HG03135 (cell line): ENCODE measurements around the gene GLT8D1.
A peak's percentile ranks its signal among the peaks of the same experiment; 100 is the strongest.
"Not testable (repeated sequence)": the region's sequence is repeated elsewhere in the genome, so short reads cannot be mapped to it uniquely, and the experiment has no call there.

Source experiments
- ATAC-seq: cut with Tn5 transposase; IDR thresholded peaks from one replicate; pipeline ENCODE4 v1.9.1; 2021; ENCODE audit warnings: mild to moderate bottlenecking, moderate library complexity; ENCODE audit not compliant: unreplicated experiment

The GLT8D1 gene

DNA sequence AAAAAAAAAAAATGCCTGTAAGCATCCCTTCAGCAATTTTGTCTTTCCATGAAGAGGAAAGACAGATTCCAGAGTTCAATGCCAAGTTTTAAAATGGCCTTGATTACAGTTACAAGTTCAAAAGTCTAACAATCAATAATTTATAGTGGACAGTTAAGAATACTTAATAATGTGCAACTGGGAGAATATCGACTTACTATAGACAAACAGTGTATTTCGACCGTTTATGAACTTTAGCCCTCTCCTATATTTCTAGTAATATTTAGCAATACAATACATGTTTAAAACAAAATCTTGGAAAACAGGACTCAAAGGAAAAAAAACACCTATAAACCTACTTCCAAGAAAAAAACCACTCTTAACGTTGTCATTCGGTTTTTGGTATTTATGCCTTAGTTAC lies 21.4 kb downstream of the GLT8D1 start:
- ATAC-seq: no peak

DNA sequence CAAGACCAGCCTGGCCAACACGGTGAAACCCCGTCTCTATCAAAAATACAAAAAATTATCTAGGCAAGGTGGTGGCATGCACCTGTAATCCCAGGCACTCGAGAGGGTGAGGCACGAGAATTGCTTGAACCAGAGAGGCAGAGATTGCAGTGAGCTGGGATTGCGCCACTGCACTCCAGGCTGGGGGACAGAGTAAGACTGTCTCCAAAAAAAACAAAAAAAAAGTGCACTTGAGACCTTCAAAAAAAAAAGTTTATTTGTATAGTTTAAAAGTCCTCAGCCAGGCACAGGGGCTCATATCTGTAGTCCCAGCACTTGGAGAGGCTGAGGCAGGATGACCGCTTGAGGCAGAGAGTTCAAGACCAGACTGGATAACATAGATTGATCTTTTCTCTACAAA lies 22.0 kb downstream of the GLT8D1 start:
- no peak for ATAC-seq

DNA sequence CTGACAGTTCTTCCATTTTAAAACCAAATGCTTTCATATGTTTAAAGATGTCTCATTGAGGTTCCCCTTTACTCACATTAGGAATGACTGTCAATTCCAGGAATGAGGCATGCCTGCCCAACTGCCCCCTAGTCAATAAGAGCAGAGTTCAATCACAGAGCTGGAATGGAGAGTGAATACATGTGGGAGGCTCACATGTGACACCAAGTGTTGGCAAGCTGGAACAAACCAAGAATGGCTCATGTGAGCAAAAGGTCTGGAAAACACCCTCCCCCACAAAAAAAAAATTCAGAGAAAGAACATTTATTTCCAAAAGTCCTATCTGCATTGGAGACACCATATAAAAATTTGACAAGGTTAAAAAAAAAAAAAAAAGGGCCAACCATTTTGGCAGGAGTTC lies 23.6 kb downstream of the GLT8D1 start:
- no peak for ATAC-seq

DNA sequence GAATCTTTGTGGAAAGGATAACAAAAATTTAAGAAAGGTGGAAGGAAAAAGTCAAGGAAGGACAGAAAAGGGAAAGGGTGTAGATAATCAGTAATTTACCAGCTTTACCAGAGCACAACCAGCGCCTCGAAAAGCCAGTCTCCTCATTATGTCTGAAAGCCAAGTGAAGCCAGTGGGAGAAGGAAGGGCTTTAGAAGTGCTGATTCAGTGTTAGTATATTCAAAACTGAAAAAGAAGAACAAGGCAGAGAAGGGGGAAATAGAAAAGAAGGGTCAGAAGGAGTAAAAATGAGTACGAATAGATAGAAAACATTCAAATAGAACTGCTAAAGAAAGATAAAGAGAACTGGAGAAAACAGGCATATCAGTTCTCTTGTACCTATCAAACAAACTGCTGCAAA lies 24.0 kb downstream of the GLT8D1 start:
- ATAC-seq: no peak

DNA sequence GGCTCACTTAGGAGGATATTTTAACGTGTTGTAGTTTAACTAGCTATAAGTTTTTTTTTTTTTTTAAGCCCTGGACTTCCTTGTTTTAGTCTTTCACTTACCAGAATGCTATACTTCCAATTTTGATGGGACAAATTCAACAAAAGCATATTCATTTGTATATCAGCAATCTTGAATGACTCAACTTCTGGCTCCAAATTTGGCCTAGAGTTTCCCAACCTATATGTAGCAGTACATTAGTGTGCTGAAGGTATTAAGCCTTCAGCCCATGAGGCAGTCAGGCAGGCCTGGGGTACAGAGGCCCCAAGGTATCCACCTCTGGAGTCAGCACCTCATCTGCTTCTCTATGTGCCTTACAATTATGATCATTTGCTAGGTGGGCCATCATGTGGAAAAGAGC lies 25.8 kb downstream of the GLT8D1 start:
- ATAC-seq: no peak

DNA sequence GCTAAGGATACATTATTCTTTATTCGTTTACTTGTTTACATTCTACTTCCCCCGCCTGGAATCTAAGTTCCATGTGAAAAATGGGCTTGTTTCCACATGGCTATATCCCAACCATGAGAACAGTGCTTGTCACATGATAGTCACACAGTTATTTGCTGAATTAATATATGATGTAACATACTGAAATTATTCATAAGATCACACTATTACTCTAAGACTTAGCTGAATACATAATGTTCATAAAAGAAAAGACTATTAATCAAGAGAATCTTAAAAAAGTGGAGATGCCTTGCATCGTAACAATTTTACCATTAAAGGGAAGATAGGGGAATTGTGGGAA lies 26.4 kb downstream of the GLT8D1 start:
- no peak for ATAC-seq

DNA sequence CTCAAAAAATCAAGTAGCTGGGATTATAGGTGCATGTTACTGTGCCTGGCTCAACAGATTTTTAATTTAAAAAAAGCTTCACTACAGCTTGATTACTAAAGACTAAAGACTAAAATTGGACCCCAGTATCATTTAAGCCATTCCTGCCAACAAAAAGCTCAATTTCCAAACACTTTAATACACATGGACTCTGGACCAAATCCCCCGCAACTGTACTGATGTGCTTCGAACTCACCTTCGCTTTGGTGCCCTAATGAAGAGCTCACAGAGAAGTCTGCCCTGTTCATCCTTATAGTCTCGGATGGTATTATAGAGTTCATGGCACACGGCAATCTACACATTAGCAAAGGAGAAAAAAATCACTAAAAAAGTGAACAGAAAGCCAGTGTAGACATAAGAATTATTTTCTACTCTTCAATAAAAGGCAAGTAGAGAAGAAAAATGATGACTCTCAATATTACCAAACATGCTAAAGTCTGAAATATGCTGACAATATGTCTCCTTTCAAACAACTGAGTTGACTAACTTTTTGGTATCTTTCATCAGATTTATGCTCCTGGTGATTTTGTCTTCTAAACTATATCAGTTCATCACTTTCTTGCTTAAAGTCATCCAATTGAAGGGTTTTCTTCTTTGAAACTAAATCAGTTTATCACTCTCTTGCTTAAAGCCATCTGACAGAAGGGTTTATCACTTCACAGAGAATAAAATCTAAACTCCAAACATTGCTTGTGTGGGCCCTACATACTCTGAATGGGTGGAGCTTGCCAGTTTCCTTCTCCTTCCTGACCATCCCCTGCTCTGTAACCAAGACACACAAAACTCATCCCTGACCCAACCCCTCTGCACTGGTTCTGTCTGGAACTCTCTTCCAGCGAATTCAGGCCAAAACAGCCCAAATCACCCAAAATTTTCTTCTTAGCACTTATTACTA lies 27.1 kb downstream of the GLT8D1 start:
- no peak for ATAC-seq

DNA sequence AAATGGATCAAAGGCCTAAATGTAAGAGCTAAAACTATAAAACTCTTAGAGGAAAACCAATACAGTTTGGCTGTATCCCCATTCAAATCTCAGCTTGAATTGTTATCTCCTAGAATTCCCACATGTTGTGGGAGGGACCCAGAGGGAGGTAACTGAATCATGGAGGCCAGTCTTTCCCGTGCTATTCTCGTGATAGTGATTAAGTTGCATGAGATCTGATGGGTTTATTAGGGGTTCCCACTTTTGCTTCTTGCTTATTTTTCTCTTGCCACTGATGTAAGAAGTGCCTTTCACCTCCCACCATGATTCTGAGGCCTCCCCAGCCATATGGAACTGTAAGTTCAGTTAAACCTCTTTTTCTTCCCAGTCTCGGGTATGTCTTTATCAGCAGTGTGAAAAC lies 29.4 kb downstream of the GLT8D1 start:
- ATAC-seq: not testable (repeated sequence)

DNA sequence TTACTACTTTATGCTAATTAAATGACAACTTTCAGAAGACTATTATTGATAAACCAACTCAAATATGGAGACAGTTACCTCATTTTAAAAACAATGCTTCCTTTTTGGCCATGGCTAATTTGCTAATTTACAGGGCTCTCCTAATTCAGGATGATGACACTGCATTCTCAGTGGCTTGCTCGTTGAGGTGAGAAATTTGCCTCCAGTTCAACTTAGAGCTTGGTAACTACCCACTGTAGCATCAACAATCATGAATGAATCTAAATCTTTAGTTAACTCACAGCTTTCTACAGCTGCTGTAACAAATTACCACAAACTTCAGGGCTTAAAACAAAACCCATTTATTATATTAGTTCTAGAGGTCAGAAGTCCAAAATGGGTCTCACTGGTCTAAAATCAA lies 33.9 kb downstream of the GLT8D1 start:
- no peak for ATAC-seq

DNA sequence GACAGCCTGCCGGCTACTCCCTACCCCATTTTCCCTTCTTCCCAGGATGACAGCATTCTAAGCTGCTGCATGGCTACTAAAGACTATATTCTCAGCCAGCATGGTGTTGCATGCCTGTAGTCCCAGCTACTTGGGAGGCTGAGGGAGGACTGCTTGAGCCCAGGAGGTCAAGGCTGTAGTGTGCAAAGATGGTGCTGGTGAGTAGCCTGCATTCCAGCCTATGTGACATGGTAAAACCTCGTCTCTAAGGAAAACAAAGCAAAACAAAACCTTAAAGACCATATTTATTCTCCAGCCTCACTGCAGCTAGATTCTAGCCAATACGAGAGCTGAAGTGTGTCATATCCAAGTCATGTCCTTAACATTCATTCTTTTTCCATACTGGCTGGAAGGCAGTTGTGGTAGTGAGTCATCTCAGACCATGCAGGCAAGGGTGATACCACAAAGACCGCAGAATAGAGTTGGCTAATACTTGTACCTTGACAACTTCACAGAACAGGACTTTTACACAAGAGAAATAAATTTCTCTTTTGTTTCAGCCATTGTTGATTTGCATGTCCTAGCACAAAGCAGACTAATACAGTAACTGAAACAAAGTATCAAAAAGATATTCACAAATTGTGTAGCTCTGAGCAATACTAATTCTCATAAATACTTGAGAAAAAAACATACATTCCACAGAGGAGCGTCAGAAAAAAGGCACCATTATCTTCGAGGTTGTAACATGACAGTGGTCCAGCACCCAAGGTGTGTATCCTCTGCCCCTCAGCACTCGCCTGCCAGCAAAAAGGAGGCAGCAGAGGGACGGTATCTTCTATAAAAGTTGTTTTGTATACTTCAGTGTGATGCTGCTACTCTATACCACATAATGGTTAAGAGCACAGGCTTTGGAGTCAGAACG lies 34.7 kb downstream of the GLT8D1 start:
- ATAC-seq: peak; percentile 64

DNA sequence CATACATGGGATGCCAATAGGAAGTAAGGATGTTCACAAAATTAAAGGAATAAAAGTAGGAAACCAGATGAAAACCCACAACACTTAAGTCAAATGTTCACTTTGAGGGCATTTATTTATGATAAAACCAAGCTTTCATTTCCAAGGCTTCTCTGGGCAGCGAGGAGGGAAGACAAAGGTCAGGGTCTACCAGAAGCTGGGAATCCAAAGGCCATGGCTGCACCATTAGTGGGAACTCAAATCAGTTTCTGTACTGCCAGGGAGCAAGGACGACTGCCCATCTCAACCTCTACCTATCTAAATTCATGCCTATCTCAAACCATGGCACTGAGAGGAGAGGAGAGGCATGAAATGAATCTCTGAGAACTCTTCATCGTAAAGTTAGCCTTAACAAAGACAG lies 42.5 kb downstream of the GLT8D1 start:
- no peak for ATAC-seq

DNA sequence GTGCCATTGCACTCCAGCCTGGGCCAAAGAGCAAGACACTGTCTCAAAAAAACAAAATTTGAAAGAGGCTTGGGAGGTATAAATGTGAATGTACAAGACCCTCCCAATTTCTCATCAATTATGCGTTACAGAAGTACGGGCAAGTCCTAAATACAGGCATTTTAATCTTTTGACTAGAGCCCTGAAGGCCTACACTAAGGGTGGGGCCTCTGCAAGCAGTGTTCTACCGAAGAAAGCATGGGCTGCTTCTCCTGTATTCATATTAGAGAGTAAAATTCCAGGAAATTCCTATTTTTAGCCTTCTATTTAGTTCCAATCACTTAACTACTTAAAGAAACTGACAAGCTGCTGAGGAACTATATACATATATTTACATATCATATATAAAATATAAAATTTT lies 45.5 kb downstream of the GLT8D1 start:
- no peak for ATAC-seq

DNA sequence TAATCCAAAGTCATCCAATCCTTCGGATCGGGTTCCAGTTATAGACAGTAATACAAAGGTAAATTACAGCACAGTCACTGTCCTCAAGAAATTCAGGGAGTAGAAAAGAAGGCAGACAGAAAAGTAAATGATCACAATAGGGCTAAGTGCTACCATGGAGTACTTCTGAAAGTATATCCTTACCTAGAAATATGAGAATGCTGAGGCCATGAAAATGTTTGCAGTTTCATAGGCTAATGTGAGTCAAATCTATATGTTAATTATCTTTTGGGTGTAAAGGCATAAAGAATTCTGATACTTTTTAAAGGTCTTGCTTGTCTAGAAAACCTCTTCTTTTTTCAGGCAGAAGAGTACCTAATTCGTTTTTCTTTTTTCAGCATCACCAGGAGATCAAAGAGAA lies 49.7 kb downstream of the GLT8D1 start:
- ATAC-seq: no peak

DNA sequence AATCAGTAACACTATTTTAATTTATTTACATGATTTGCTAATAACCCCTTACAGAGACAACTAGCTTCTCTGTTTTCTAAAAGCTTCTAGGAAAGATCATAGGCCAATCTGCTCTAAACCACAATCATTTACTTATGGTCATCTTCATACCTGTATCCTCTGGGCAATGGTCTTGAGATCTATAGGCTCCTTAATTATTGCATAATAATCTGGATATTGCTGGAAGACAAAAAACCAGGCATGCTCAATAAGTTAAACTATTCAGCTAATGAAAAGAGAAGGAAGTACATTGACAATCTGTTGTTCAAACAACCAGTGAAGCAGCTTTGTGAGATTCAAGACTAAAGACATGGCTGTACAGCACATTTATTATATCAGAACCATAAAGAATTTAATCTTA lies 54.0 kb downstream of the GLT8D1 start:
- no peak for ATAC-seq

DNA sequence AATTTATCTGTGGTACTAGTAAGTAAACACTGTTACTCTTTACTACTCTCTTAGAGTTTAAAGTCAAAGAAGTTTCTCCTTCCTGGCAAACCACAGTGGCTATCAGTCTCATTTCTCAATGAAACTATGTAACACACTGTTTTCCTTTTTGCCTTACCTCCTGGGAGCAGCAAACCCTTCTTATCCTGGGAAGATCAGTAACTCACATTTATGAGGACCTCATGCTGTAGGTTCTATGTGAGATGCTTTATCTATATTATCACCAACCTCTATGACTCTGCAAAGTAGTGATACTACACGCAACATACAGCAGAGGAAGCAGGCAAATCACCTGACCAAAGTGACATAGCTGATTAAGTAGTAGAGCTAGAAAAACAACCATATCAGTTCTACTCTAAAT lies 55.2 kb downstream of the GLT8D1 start:
- no peak for ATAC-seq

DNA sequence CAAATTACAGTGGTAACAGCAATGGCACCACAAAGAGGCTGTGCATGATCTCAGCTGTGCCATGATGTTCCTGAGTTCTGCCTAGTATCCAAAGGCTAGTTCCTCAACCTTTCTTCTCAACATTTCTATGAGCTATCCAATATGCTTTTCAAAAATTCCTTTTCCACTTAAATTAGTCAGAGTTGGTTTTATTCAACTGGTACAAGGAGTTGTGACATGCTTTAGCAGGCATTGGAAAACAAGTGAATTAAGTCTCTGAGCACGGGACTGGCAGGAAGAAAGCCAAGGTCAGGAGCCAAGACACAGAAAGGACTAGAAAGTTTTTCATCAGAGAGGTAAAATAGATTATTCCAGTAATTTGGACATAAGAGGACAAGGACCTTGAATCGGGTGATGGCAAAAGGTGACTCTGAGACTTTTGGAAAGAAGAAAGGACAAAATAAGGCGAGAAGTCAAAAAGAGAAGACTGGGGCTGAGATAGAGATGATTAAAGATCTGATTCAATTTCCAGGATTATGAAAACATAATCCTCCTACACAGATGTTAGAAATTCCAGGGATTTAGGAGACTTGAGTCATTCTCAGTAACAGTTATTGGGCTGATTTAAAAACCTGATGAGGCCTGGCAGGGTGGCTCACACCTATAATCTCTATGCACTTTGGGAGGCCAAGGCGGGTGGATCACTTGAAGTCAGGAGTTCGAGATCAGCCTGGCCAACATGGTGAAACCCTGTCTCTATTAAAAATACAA lies 56.0 kb downstream of the GLT8D1 start:
- no peak for ATAC-seq

DNA sequence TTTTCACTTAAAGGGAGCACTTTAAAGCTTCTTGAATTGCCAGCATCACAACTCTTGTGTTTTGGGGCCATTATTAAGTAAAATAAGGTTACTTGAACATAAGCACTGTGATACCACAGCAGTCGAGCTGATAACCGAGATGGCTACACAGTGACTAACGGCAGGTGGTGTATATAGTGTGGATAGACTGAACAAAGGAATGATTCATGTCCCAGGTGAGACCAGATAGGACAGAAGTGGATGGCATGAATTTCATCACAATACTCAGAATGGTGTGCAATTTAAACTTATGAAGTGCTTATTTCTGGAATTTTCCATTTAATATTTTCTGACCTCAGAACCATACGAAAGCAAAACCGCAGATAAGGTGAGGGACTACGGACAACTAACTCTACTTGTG lies 60.0 kb downstream of the GLT8D1 start:
- ATAC-seq: no peak
